ENCODE measurements around the gene GADD45B. TPM values are rescaled to one million over a fixed set of nuclear protein-coding genes. Genes with fewer than 3 reads are reported as not detected.

Gene GADD45B
- total and polyA plus RNA-seq, 10 of the 15 experiments (the other 5 are each of a cell fraction or from before 2014, with no cell fraction given): 2.4 to 180 (median 91.1) TPM

DNA sequence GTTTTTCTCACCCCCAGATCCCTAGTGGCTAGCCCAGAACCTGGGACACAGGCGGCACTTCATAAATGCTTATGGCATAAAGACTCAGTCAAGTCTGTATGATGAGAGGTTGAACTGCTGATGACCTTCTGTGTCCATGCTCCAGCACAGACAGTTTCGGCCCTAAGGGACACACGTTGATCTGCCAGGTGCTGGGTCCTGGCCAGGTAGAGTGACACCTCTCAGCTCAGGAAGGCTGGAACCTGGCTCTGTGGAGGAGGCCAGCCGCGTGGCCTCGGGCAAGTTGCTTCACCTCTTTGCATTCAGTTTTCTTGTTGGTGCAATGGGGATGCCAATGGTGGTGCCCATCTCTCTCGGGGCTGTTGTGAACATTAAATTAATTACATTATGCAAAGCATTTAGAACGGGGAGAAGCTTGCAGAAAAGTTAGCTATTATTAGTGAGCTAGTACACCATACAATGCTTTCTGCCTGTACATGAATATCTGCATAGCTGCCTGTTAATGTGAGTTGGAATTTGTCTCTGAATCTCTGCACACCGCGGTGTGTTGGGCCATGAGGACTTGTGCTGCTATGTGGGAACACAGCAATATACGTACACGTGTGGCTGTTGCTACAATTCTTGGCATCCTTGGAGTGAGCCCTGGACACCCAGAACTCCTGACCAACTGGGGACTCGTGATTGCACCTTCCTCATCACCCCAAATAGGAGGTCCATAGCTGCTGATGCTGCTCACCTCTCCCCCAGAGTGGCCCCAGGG is 8.4 kb downstream of the GADD45B start:
- Histone ChIP-seq H3K4me3 (no peak overlapping the region), H3K79me2 (ENCODE audit: control insufficient read depth, insufficient read depth, low read length) (peaks cover 3% of the 10 kb centered on the region), H2AFZ (ENCODE audit: control insufficient read depth, low read depth, low read length) (no peak overlapping the region), H3K4me1 (ENCODE audit: control insufficient read depth, insufficient read depth, low read length) (peaks cover 15% of the 10 kb centered on the region), H4K20me1 (ENCODE audit: control insufficient read depth, insufficient read depth) (no peaks in the 10 kb centered on the region), H3K27ac (ENCODE audit: control insufficient read depth, insufficient read depth) (no peak overlapping the region), H3K9me3 (replicated peaks; ENCODE audit: control insufficient read depth, insufficient read depth, low read length) (peaks cover 3% of the 10 kb centered on the region; the same call in 1 of the 3 replicates), H3K36me3 (ENCODE audit: control insufficient read depth in 2 of 2, insufficient read depth in 2 of 2, low read length in 1 of 2) (no peaks in the 10 kb centered on the region), H3K4me2 (ENCODE audit: control insufficient read depth, insufficient read depth) (no peak overlapping the region), H3K9ac (ENCODE audit: control insufficient read depth, insufficient read depth, low read length) (no peak overlapping the region), H3K27me3 (replicated peaks in 1 of 2; ENCODE audit: control insufficient read depth in 2 of 2, insufficient read depth in 2 of 2, low read length in 1 of 2) (peaks cover 0 to 3% of the 10 kb centered on the region in 2 experiments; a peak in 2 of 4 replicates)
- BruUV-seq (replicated peaks): no TSS peak
- ChIA-PET CTCF (no interaction called here), POLR2A (interaction anchor here (0.6 kb wide), 1 partner anchor 140 kb away, joined by 3 read pairs; no protein-coding TSS in a partner anchor), SMC1A (ENCODE audit: uncharacterized antibody, unreplicated experiment) (no interaction called here), RAD21 (ENCODE audit: unreplicated experiment) (interaction anchor here (1.2 kb wide), 1 partner anchor 60 kb away, joined by 4 read pairs; no protein-coding TSS in a partner anchor)
- TF ChIP-seq SIX5 (IDR thresholded peaks at IDR 0.05; ENCODE audit: low read depth, low read length, severe bottlenecking): no peak
- TF ChIP-seq POLR2A (IDR thresholded peaks at IDR 0.05; ENCODE audit: low read depth, low read length): no peak
- TF ChIP-seq, protein P1, sequence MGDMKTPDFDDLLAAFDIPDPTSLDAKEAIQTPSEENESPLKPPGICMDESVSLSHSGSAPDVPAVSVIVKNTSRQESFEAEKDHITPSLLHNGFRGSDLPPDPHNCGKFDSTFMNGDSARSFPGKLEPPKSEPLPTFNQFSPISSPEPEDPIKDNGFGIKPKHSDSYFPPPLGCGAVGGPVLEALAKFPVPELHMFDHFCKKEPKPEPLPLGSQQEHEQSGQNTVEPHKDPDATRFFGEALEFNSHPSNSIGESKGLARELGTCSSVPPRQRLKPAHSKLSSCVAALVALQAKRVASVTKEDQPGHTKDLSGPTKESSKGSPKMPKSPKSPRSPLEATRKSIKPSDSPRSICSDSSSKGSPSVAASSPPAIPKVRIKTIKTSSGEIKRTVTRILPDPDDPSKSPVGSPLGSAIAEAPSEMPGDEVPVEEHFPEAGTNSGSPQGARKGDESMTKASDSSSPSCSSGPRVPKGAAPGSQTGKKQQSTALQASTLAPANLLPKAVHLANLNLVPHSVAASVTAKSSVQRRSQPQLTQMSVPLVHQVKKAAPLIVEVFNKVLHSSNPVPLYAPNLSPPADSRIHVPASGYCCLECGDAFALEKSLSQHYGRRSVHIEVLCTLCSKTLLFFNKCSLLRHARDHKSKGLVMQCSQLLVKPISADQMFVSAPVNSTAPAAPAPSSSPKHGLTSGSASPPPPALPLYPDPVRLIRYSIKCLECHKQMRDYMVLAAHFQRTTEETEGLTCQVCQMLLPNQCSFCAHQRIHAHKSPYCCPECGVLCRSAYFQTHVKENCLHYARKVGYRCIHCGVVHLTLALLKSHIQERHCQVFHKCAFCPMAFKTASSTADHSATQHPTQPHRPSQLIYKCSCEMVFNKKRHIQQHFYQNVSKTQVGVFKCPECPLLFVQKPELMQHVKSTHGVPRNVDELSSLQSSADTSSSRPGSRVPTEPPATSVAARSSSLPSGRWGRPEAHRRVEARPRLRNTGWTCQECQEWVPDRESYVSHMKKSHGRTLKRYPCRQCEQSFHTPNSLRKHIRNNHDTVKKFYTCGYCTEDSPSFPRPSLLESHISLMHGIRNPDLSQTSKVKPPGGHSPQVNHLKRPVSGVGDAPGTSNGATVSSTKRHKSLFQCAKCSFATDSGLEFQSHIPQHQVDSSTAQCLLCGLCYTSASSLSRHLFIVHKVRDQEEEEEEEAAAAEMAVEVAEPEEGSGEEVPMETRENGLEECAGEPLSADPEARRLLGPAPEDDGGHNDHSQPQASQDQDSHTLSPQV (IDR thresholded peaks at IDR 0.05): no peak
- TF ChIP-seq CBX5 (IDR thresholded peaks at IDR 0.05; ENCODE audit: low read depth): no peak
- TF ChIP-seq, protein P2, sequence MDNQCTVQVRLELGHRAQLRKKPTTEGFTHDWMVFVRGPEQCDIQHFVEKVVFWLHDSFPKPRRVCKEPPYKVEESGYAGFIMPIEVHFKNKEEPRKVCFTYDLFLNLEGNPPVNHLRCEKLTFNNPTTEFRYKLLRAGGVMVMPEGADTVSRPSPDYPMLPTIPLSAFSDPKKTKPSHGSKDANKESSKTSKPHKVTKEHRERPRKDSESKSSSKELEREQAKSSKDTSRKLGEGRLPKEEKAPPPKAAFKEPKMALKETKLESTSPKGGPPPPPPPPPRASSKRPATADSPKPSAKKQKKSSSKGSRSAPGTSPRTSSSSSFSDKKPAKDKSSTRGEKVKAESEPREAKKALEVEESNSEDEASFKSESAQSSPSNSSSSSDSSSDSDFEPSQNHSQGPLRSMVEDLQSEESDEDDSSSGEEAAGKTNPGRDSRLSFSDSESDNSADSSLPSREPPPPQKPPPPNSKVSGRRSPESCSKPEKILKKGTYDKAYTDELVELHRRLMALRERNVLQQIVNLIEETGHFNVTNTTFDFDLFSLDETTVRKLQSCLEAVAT (IDR thresholded peaks at IDR 0.05): no peak
- TF ChIP-seq ZNF207 (IDR thresholded peaks at IDR 0.05; ENCODE audit: borderline replicate concordance): no peak
- TF ChIP-seq TCF3 (IDR thresholded peaks at IDR 0.05; ENCODE audit: borderline replicate concordance, insufficient read depth, low read depth, low read length): no peak
- TF ChIP-seq, protein P3, sequence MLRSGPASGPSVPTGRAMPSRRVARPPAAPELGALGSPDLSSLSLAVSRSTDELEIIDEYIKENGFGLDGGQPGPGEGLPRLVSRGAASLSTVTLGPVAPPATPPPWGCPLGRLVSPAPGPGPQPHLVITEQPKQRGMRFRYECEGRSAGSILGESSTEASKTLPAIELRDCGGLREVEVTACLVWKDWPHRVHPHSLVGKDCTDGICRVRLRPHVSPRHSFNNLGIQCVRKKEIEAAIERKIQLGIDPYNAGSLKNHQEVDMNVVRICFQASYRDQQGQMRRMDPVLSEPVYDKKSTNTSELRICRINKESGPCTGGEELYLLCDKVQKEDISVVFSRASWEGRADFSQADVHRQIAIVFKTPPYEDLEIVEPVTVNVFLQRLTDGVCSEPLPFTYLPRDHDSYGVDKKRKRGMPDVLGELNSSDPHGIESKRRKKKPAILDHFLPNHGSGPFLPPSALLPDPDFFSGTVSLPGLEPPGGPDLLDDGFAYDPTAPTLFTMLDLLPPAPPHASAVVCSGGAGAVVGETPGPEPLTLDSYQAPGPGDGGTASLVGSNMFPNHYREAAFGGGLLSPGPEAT (IDR thresholded peaks at IDR 0.05; ENCODE audit: low read depth): no peak
- TF ChIP-seq, protein P4, sequence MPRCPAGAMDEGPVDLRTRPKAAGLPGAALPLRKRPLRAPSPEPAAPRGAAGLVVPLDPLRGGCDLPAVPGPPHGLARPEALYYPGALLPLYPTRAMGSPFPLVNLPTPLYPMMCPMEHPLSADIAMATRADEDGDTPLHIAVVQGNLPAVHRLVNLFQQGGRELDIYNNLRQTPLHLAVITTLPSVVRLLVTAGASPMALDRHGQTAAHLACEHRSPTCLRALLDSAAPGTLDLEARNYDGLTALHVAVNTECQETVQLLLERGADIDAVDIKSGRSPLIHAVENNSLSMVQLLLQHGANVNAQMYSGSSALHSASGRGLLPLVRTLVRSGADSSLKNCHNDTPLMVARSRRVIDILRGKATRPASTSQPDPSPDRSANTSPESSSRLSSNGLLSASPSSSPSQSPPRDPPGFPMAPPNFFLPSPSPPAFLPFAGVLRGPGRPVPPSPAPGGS (IDR thresholded peaks at IDR 0.05; ENCODE audit: borderline replicate concordance, insufficient read depth, low read depth, low read length, poor library complexity, severe bottlenecking): no peak
- TF ChIP-seq NBN (IDR thresholded peaks at IDR 0.05): no peak
- no peak for TF ChIP-seq RCOR1 (conservative IDR thresholded peaks at IDR 0.05; ENCODE audit: low read depth, low read length)
- intact Hi-C loops (cut with micrococcal nuclease; ENCODE audit: unreplicated experiment): no loop called here
- DNase-seq (ENCODE audit: low read depth, low spot score) (no peak), FAIRE-seq (no peak), ATAC-seq (no peak)
- 52% methylated on average over 13 of the region's 13 CpGs for WGBS (ENCODE audit: insufficient coverage, insufficient replicate concordance, low lambda C conversion rate, missing lambda C conversion rate)
- in situ Hi-C loops (cut with MboI): no loop called here
